ENCODE results near the gene PSME4. TPM values are rescaled to one million over a fixed set of nuclear protein-coding genes. Genes with fewer than 3 reads are reported as not detected.
"Not testable (repeated sequence)": the region's sequence is repeated elsewhere in the genome, so short reads cannot be mapped to it uniquely, and the experiment has no call there.

The PSME4 gene
- total and polyA plus RNA-seq, 8 donors: 41.5 to 56.9 (median 48.5) TPM

GRCh38 chr2:53842891-53843290 lies 127.9 kb downstream of the PSME4 start:
- H3K36me3 ChIP-seq: no peaks in the 10 kb centered on the region
- intact Hi-C loops (cut with DNase I): no loop called here

GRCh38 chr2:53841651-53842050 lies 129.1 kb downstream of the PSME4 start:
- H3K27ac ChIP-seq; H3K9me3 ChIP-seq; ATAC-seq; H3K4me1 ChIP-seq; H3K27me3 ChIP-seq; H3K36me3 ChIP-seq; H3K4me3 ChIP-seq; DNase-seq; intact Hi-C loops (cut with DNase I): not testable (repeated sequence)

More at GRCh38 chr2:53842891-53843290, 127.9 kb downstream of the PSME4 start:
- Histone ChIP-seq H3K9me3 (peaks cover 0 to 3% of the 10 kb centered on the region in 2 donors), H3K4me3 (no peak overlapping the region), H3K4me1 (no peaks in the 10 kb centered on the region), H3K27me3 (no peaks in the 10 kb centered on the region), H3K27ac (no peak overlapping the region)
- TF ChIP-seq CTCF (IDR thresholded peaks at IDR 0.05): no peak
- ATAC-seq: no peak
- DNase-seq: no peak

GRCh38 chr2:53840580-53840979 lies 130.2 kb downstream of the PSME4 start:
- TF ChIP-seq CTCF (IDR thresholded peaks at IDR 0.05): no peak
- intact Hi-C loops (cut with DNase I): no loop called here
- no peak for DNase-seq
- H3K4me3 ChIP-seq: no peak overlapping the region
- H3K27ac ChIP-seq: no peak overlapping the region
- no peaks in the 10 kb centered on the region for H3K36me3 ChIP-seq
- peaks cover 0 to 3% of the 10 kb centered on the region in 2 donors for H3K9me3 ChIP-seq
- H3K4me1 ChIP-seq: no peaks in the 10 kb centered on the region
- H3K27me3 ChIP-seq: no peaks in the 10 kb centered on the region
- no peak for ATAC-seq

GRCh38 chr2:53829980-53830290 lies 140.9 kb downstream of the PSME4 start:
- H3K27me3 ChIP-seq; H3K27ac ChIP-seq; H3K9me3 ChIP-seq; intact Hi-C loops (cut with DNase I); DNase-seq; ATAC-seq; H3K4me1 ChIP-seq; H3K4me3 ChIP-seq: not testable (repeated sequence)
- H3K36me3 ChIP-seq: peaks cover 0 to 14% of the 10 kb centered on the region in 2 donors

- DNase-seq (no peak), ATAC-seq (no peak)
- intact Hi-C loops (cut with DNase I): no loop called here
- no peak overlapping the region for H3K27ac ChIP-seq
- no peak for TF ChIP-seq CTCF (IDR thresholded peaks at IDR 0.05)
- no peak overlapping the region for H3K4me3 ChIP-seq
- H3K36me3 ChIP-seq: peaks cover 0 to 14% of the 10 kb centered on the region in 2 donors
- H3K27me3 ChIP-seq: no peaks in the 10 kb centered on the region
- H3K9me3 ChIP-seq: no peaks in the 10 kb centered on the region
- no peaks in the 10 kb centered on the region for H3K4me1 ChIP-seq
Measured at GRCh38 chr2:53829273-53829979, 141.4 kb downstream of the PSME4 start.

GRCh38 chr2:53828331-53828730 lies 142.5 kb downstream of the PSME4 start:
- DNase-seq (no peak), ATAC-seq (no peak)
- Histone ChIP-seq H3K4me1 (no peaks in the 10 kb centered on the region), H3K27ac (no peak overlapping the region), H3K36me3 (peaks cover 0 to 14% of the 10 kb centered on the region in 2 donors), H3K9me3 (no peaks in the 10 kb centered on the region), H3K27me3 (no peaks in the 10 kb centered on the region), H3K4me3 (no peak overlapping the region)
- TF ChIP-seq CTCF (IDR thresholded peaks at IDR 0.05): no peak
- intact Hi-C loops (cut with DNase I): no loop called here

All from left lung (tissue), 10 donors.